ENCODE measurements around the gene RRP1.
A peak's percentile ranks its signal among the peaks of the same experiment; 100 is the strongest.

The RRP1 gene

GRCh38 chr21:43754948-43755781, 34.2 kb upstream of the RRP1 start:
- Mint-ChIP-seq H3K27ac (no peak overlapping the region), H3K4me1 (no peaks in the 10 kb centered on the region), H3K4me3 (no peak overlapping the region), H3K36me3 (peaks cover 56% of the 10 kb centered on the region), H3K9me3 (no peaks in the 10 kb centered on the region)
- DNase-seq (ENCODE audit: low spot score in 2 of 2) (no peak), ATAC-seq (no peak)

- H3K27ac Mint-ChIP-seq = no peak overlapping the region
- H3K36me3 Mint-ChIP-seq = peaks cover 51% of the 10 kb centered on the region
- DNase-seq (ENCODE audit: low spot score in 2 of 2) (no peak), ATAC-seq (no peak)
- no peaks in the 10 kb centered on the region for H3K9me3 Mint-ChIP-seq
- H3K4me3 Mint-ChIP-seq = no peak overlapping the region
- H3K4me1 Mint-ChIP-seq = no peaks in the 10 kb centered on the region
These were observed 33.4 kb upstream of the RRP1 start for GRCh38 chr21:43755820-43756594.

GRCh38 chr21:43757601-43758000, 31.8 kb upstream of the RRP1 start:
- H3K4me1 Mint-ChIP-seq = no peaks in the 10 kb centered on the region
- no peaks in the 10 kb centered on the region for H3K9me3 Mint-ChIP-seq
- no peak for ATAC-seq
- H3K4me3 Mint-ChIP-seq = no peak overlapping the region
- no peak overlapping the region for H3K27ac Mint-ChIP-seq
- H3K36me3 Mint-ChIP-seq = peaks cover 53% of the 10 kb centered on the region
- DNase-seq (ENCODE audit: low spot score in 2 of 2) = no peak

DNA sequence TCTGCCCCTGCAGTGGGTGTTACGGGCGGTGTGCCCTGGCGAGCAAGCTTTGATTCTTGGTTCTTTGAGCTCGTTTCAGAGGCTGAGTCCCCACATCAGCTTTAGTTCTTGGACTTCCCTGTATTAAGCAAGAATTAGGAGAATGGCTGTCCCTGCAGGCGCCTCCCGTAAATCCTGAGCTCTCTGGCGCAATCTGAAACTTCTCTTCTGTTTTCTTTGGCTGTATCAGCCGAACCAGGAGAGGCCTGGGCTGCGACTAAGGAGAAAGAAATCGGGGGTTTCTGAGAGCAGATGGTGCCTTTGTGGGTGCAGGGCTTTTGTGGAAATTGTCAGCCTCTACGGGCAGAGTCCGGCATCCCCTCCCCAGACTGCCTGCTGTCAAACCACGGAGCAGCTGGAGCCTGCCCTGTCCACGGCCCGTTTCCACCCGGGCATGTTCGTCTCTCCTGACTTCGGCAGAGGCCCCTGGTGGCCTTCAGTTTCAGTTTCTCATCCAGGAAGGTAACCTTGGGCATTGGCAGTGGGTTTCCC, 31.2 kb upstream of the RRP1 start:
- no peak for DNase-seq (ENCODE audit: low spot score in 2 of 2)
- no peaks in the 10 kb centered on the region for H3K9me3 Mint-ChIP-seq
- no peaks in the 10 kb centered on the region for H3K4me1 Mint-ChIP-seq
- no peak overlapping the region for H3K27ac Mint-ChIP-seq
- H3K4me3 Mint-ChIP-seq = no peak overlapping the region
- peaks cover 53% of the 10 kb centered on the region for H3K36me3 Mint-ChIP-seq
- ATAC-seq = no peak

DNA sequence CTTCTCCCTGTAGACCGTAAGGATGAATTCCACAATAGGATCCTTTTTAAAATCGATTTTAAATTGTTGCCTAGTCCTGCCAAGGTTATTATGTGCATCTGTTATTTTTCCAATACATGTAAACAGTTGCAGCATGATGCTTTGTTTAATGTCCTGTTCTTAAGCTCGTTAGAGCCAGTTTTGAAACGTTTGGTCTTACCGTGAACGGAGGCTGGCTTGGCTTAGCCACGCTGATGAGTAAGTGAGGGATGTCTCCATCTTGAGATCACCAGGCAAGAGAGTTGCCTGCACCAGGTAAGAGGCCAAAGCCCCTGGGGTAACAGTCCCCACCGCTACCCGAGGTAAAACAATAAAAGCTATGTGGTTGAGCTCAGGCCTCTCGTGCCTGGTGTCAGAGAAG, 30.6 kb upstream of the RRP1 start:
- ATAC-seq = no peak
- Mint-ChIP-seq H3K4me3 (no peak overlapping the region), H3K9me3 (no peaks in the 10 kb centered on the region), H3K36me3 (peaks cover 52% of the 10 kb centered on the region), H3K27ac (no peak overlapping the region), H3K4me1 (no peaks in the 10 kb centered on the region)
- no peak for DNase-seq (ENCODE audit: low spot score in 2 of 2)

- H3K27ac Mint-ChIP-seq = no peak overlapping the region
- H3K36me3 Mint-ChIP-seq = peaks cover 45% of the 10 kb centered on the region
- H3K9me3 Mint-ChIP-seq = no peaks in the 10 kb centered on the region
- H3K4me1 Mint-ChIP-seq = no peaks in the 10 kb centered on the region
- DNase-seq (ENCODE audit: low spot score in 2 of 2) = no peak
- H3K4me3 Mint-ChIP-seq = no peak overlapping the region
- no peak for ATAC-seq
These were observed 29.7 kb upstream of the RRP1 start for GRCh38 chr21:43759651-43760050.

DNA sequence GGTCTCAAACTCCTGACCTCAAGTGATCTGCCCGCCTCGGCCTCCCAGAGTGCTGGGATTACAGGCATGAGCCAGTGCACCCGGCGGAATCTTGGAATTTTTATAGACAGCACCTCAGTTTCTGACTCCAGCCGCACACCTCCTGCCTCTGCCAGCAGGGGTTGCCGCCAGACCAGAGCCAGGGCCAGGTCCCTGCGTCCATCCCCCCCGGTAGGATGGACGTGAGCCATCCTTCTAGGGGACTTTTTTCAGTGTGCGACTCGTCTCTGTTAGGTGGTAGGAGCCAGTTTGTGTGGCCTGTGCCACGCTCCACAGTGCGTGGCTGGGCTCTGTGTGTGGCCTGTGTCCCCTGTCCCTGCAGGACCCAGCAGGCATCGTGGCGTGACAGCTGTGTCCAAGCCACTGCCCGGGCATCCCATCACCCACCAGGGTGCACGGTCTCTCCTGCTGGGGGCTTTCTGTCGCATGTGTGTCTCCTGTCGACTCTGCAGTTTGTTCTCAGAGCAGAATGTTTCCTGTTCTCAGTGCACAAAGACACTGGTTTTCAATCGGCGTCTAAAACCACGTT, 28.9 kb upstream of the RRP1 start:
- Mint-ChIP-seq H3K4me3 (no peak overlapping the region), H3K36me3 (peaks cover 41% of the 10 kb centered on the region), H3K4me1 (no peaks in the 10 kb centered on the region), H3K27ac (no peak overlapping the region), H3K9me3 (no peaks in the 10 kb centered on the region)
- ATAC-seq (no peak), DNase-seq (ENCODE audit: low spot score in 2 of 2) (no peak)

GRCh38 chr21:43761886-43762285, 27.5 kb upstream of the RRP1 start:
- Mint-ChIP-seq H3K36me3 (peaks cover 27% of the 10 kb centered on the region), H3K27ac (no peak overlapping the region), H3K9me3 (no peaks in the 10 kb centered on the region), H3K4me1 (no peaks in the 10 kb centered on the region), H3K4me3 (no peak overlapping the region)
- ATAC-seq = no peak
- no peak for DNase-seq (ENCODE audit: low spot score in 2 of 2)

GRCh38 chr21:43762303-43763128, 26.9 kb upstream of the RRP1 start:
- Mint-ChIP-seq H3K4me3 (no peak overlapping the region), H3K27ac (no peak overlapping the region), H3K9me3 (no peaks in the 10 kb centered on the region), H3K36me3 (peaks cover 27% of the 10 kb centered on the region), H3K4me1 (no peaks in the 10 kb centered on the region)
- DNase-seq (ENCODE audit: low spot score in 2 of 2) (no peak), ATAC-seq (no peak)

GRCh38 chr21:43763901-43764523, 25.4 kb upstream of the RRP1 start:
- no peaks in the 10 kb centered on the region for H3K4me1 Mint-ChIP-seq
- peaks cover 24% of the 10 kb centered on the region for H3K36me3 Mint-ChIP-seq
- H3K27ac Mint-ChIP-seq = peak overlapping the region; percentile 54
- H3K9me3 Mint-ChIP-seq = no peaks in the 10 kb centered on the region
- DNase-seq (ENCODE audit: low spot score in 2 of 2) = no peak
- no peak for ATAC-seq
- H3K4me3 Mint-ChIP-seq = no peak overlapping the region

DNA sequence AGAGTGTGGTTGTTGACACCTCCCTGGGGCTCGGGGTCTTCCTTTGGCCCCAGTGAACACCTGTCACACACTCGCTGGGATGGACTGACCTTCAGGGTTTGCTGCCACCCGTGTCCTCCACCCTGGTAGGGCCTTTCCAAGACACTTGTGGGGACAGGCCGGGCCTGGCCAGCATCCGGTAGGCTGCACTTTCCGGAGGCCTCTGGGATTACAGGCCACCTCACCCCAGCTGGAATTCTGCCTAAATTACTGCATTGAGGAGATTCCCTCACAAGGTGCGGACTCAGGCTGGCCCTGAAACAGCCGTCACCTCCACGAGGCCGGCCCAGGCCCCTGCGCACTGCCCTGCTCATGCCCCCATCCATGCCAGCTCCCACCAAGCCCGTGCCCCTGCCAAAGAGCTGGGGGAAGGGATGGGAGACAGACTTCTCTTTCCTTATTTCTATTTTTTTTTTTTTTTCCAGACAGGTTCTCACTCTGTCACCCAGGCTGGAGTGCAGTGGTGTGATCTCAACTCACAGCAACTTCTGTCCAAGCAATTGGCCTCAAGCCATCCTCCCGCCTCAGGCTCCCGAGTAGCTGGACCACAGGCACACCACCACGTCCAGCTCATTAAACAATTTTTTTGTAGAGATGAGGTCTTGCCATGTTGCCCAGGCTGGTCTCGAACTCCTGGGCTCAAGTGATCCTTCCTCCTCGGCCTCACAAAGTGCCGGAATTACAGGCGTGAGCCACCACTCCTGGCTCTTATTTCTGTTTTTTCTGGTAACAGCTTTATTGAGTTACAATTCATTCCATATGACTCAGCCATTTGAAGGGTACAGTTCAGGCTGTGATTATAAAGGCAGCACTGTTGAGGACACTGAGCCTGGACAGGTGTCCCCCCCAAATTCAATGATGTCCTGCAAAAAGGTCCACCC, 24.5 kb upstream of the RRP1 start:
- no peaks in the 10 kb centered on the region for H3K9me3 Mint-ChIP-seq
- H3K4me1 Mint-ChIP-seq = no peaks in the 10 kb centered on the region
- no peak overlapping the region for H3K4me3 Mint-ChIP-seq
- H3K36me3 Mint-ChIP-seq = peaks cover 17% of the 10 kb centered on the region
- H3K27ac Mint-ChIP-seq = no peak overlapping the region
- ATAC-seq (no peak), DNase-seq (ENCODE audit: low spot score in 2 of 2) (no peak)

DNA sequence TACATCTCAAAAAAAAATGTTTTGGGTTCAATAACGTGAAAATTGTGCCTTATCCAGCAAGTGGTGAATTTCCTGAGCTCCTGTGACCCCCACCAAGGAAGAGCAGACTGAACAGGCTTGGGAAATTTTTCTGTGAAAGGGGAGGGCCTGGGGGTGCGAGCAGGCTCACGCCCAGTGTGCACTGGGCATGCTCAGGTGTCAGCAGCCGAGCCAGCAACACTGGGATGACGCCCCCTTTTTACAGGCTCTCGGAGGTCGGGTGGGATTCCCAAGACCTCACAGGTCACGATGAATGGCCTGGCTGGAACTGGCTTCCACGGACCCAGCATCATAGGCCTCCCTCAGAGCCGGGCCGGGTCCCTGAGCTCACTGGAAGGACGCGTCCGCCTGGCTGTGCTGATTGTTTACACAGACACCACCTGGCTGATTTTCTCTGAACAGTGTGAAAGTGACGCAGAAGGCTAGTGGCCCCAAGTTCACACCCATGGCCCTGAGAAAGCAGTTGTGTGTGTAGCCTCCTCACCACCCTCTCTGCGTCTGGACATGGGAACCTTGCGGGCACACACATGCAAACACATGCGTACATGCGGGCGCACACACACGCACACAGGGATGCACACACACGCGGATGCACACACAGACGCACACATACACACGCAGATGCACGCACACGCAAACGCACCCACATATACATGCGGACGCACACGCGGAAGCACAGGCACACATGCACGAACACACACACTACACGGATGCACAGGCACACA, 22.5 kb upstream of the RRP1 start:
- DNase-seq (ENCODE audit: low spot score in 2 of 2) = no peak
- Mint-ChIP-seq H3K4me3 (no peak overlapping the region), H3K4me1 (peaks cover 8% of the 10 kb centered on the region), H3K36me3 (peaks cover 11% of the 10 kb centered on the region), H3K9me3 (no peaks in the 10 kb centered on the region), H3K27ac (no peak overlapping the region)
- ATAC-seq = no peak

DNA sequence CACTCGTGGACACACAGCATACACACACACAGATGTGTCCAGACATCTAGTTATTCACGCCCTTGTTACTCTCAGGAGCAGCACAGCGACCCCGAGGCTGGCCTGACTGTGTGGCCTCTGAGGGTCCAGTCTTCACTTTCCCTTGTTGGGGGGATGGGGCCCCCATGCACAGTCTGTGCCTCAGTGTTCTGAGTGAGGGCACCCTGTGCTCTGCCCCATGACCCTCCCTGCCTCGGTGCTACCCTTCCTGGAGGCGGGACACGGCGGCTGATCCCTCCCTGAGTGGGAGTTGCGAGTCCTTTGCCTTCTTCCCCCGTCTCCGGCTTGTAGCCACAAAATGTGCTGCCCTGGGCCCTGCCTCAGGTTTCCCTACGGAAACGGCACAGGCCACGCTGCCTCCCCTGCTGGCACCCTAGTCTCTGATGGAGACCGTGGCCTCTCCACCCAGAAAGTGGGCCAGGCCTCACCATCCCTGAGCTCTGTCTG, 21.8 kb upstream of the RRP1 start:
- Mint-ChIP-seq H3K9me3 (no peaks in the 10 kb centered on the region), H3K27ac (no peak overlapping the region), H3K36me3 (peaks cover 13% of the 10 kb centered on the region), H3K4me3 (no peak overlapping the region), H3K4me1 (peaks cover 8% of the 10 kb centered on the region)
- ATAC-seq (no peak), DNase-seq (ENCODE audit: low spot score in 2 of 2) (no peak)
